BE2C (cell line): ENCODE measurements around the gene SNRPA.

Experiments used
- DNase-seq: peaks from one replicate; pipeline ENCODE4 v3.0.0-alpha.2; 2020
- H3K27me3 ChIP-seq: fragments of 250-450 bp; sonication (Bioruptor Pico); 2 replicates; pipeline ENCODE4 v1.5.1; 2020; ENCODE audit warnings: mild to moderate bottlenecking
- H3K36me3 ChIP-seq: fragments of 250-450 bp; sonication (Bioruptor Pico); 2 replicates; pipeline ENCODE4 v1.5.1; 2020; ENCODE audit warnings: mild to moderate bottlenecking
- H3K4me1 ChIP-seq: fragments of 250-450 bp; sonication (Bioruptor Pico); 2 replicates; pipeline ENCODE4 v1.5.1; 2020
- H3K4me3 ChIP-seq: 2 replicates; pipeline ENCODE4 v1.5.1; 2011; ENCODE audit warnings: low read depth, low read length
- H3K9me3 ChIP-seq: fragments of 250-450 bp; sonication (Bioruptor Pico); 2 replicates; pipeline ENCODE4 v1.5.1; 2020
- CTCF ChIP-seq: IDR thresholded peaks from 2 replicates; pipeline ENCODE4 v1.5.1; 2012; ENCODE audit warnings: mild to moderate bottlenecking, low read depth, low read length

Gene SNRPA

GRCh38 chr19:40805258-40805868 is 54.4 kb downstream of the SNRPA start:
- Histone ChIP-seq H3K4me1 (peaks cover 29% of the 10 kb centered on the region), H3K4me3 (no peak overlapping the region), H3K9me3 (no peaks in the 10 kb centered on the region), H3K36me3 (peaks cover 44% of the 10 kb centered on the region), H3K27me3 (no peaks in the 10 kb centered on the region)
- no peak for DNase-seq
- no peak for TF ChIP-seq CTCF

GRCh38 chr19:40806423-40807146 is 55.6 kb downstream of the SNRPA start:
- Histone ChIP-seq H3K4me1 (peaks cover 29% of the 10 kb centered on the region), H3K9me3 (no peaks in the 10 kb centered on the region), H3K4me3 (peak overlapping the region; percentile 42), H3K36me3 (peaks cover 35% of the 10 kb centered on the region), H3K27me3 (no peaks in the 10 kb centered on the region)
- DNase-seq, result peak; percentile 94
- TF ChIP-seq CTCF, result peak; percentile 92

- H3K36me3 ChIP-seq, result peaks cover 35% of the 10 kb centered on the region
- peak; percentile 36 for TF ChIP-seq CTCF
- H3K4me1 ChIP-seq, result peaks cover 28% of the 10 kb centered on the region
- H3K4me3 ChIP-seq, result no peak overlapping the region
- H3K27me3 ChIP-seq, result no peaks in the 10 kb centered on the region
- no peaks in the 10 kb centered on the region for H3K9me3 ChIP-seq
- DNase-seq, result no peak
Measured at GRCh38 chr19:40807147-40808020, 56.4 kb downstream of the SNRPA start.

GRCh38 chr19:40808021-40808325 is 57.0 kb downstream of the SNRPA start:
- peaks cover 34% of the 10 kb centered on the region for H3K36me3 ChIP-seq
- TF ChIP-seq CTCF, result no peak
- no peaks in the 10 kb centered on the region for H3K9me3 ChIP-seq
- H3K27me3 ChIP-seq, result no peaks in the 10 kb centered on the region
- no peak for DNase-seq
- H3K4me3 ChIP-seq, result no peak overlapping the region
- H3K4me1 ChIP-seq, result peaks cover 25% of the 10 kb centered on the region

DNA sequence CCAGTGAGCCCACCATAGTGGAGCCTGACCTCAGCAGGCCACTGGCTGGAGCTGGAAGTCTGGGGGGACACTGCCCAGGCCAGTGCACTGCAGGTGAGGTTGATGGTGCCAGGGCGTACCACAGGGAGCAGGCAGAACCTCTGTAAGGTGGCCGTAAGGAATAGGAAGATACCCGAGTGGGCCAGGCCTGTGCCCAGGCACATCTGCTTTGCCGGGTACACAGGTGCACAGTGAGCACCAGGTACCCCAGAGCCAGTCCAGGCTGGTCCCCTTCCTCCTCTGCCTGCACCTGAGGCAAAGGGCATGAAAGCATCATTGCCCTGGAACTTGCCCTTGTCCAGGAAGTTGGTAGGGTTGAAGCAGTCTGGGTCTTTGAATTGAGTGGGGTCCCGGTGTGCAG is 57.5 kb downstream of the SNRPA start:
- Histone ChIP-seq H3K36me3 (peaks cover 30% of the 10 kb centered on the region), H3K4me1 (peaks cover 20% of the 10 kb centered on the region), H3K4me3 (no peak overlapping the region), H3K27me3 (no peaks in the 10 kb centered on the region), H3K9me3 (no peaks in the 10 kb centered on the region)
- TF ChIP-seq CTCF, result no peak
- no peak for DNase-seq
